ENCODE results near the gene EIF3D. TPM values are rescaled to one million over a fixed set of nuclear protein-coding genes. Genes with fewer than 3 reads are reported as not detected.
A peak's percentile ranks its signal among the peaks of the same experiment; 100 is the strongest.

Gene EIF3D, protein sequence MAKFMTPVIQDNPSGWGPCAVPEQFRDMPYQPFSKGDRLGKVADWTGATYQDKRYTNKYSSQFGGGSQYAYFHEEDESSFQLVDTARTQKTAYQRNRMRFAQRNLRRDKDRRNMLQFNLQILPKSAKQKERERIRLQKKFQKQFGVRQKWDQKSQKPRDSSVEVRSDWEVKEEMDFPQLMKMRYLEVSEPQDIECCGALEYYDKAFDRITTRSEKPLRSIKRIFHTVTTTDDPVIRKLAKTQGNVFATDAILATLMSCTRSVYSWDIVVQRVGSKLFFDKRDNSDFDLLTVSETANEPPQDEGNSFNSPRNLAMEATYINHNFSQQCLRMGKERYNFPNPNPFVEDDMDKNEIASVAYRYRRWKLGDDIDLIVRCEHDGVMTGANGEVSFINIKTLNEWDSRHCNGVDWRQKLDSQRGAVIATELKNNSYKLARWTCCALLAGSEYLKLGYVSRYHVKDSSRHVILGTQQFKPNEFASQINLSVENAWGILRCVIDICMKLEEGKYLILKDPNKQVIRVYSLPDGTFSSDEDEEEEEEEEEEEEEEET
- total RNA-seq: 100 to 1,000 TPM; 307 to 329 TPM

DNA sequence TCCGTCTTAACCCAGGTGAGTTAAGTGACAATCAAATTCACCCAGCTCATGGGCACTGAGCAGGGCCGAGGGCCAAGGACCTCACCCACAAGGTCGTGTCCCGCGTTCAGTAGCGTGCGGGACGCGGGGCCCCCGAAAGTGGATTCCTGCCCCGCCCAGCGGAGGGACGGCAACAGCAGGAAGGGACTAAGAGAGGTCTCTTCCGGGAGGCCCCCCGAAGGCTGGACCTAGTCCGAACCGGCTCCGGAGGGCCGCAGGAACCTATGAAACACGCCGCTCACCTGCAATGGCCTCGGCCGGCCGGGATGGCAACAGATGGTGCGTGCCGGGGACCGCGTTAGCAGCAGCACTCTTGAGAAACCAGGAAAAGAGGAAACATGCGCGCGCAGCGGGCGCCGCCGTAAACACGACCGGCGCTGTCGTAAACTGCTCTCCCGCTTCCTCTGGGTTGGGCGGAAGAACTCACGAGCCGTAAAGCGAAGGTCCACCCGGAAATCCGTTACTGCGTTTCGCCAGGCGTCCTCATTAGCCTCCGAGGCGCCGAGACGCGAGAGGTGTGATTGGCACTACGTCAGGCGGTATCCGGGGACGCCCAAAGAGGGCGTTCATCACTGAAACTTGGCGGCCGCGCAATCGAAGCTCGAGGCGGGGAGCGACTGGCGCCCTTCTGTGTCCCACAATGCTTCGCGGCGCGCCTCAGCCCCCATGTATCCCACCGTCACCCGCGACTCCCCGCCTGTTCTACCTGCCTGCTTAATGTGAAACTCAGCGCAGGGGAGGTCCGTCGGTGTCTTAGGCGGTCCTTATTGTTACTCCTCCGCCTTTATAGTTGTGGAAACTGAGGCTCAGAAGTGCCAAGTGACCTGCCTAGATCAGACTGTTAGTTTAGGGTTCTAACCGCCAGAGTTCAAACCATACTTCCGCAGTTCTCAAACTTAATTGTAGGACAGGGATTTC lies at the start of gene EIF3D:
EIF3D (minus strand) TSS at position 372 of the 957 bp plus-strand sequence. CDS start 3,045 bp downstream, outside the sequence.
- Mint-ChIP-seq H3K4me3 (peak within 1 kb of the TSS; percentile 86), H3K27me3 (no peaks in the 10 kb centered on the region), H3K4me1 (peaks cover 10% of the 10 kb centered on the region), H3K9me3 (no peaks in the 10 kb centered on the region), H3K36me3 (ENCODE audit: low read depth) (peaks cover 52% of the 10 kb centered on the region), H3K27ac (peak within 1 kb of the TSS; percentile 94)
- ATAC-seq (replicated peaks): peak; percentile 97

DNA sequence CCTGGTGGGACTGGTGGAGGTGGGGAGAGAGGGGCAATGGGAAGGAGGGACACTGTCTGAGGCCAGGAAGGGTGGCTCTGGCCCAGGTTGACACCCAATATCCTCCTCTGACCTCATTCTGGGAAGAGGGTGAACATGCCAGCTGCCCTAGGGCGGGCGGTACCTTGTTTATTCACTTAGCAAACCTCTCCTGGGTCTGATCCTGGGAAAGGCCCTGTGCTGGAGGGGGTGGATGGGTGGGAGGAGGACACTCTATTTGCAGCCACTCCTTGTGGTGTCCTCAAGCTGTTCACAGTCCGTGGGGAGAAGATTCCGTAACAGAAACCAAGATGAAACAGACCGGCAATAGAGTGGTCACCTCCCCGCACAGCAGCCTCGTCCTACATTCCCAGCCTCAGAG lies 49.7 kb upstream of the EIF3D start:
- H3K36me3 Mint-ChIP-seq (ENCODE audit: low read depth): no peaks in the 10 kb centered on the region
- H3K9me3 Mint-ChIP-seq: no peaks in the 10 kb centered on the region
- ATAC-seq (replicated peaks): no peak
- no peak overlapping the region for H3K4me3 Mint-ChIP-seq
- H3K27me3 Mint-ChIP-seq: peaks cover 30% of the 10 kb centered on the region
- no peak overlapping the region for H3K27ac Mint-ChIP-seq
- H3K4me1 Mint-ChIP-seq: no peaks in the 10 kb centered on the region

DNA sequence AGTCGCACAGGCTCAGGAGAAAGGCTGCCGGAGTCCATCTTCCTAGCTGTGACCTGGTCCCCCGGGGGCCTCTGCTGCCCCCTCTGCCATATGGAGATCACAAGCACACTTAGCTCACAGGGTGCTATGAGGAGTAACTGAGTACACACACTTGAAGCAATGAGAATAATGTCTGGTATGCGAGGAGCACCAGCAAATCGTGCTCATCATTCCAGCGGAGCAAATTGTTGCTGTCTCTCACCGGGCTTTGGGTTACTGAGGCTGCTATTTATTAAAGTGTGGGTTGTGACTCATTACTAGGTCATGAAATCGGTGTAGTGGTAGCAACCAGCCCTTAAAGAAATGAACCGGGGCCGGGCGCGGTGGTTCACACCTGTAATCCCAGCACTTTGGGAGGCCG lies 48.1 kb upstream of the EIF3D start:
- Mint-ChIP-seq H3K4me1 (no peaks in the 10 kb centered on the region), H3K27me3 (peaks cover 22% of the 10 kb centered on the region), H3K9me3 (no peaks in the 10 kb centered on the region), H3K4me3 (no peak overlapping the region), H3K27ac (no peak overlapping the region), H3K36me3 (ENCODE audit: low read depth) (no peaks in the 10 kb centered on the region)
- ATAC-seq (replicated peaks): no peak

DNA sequence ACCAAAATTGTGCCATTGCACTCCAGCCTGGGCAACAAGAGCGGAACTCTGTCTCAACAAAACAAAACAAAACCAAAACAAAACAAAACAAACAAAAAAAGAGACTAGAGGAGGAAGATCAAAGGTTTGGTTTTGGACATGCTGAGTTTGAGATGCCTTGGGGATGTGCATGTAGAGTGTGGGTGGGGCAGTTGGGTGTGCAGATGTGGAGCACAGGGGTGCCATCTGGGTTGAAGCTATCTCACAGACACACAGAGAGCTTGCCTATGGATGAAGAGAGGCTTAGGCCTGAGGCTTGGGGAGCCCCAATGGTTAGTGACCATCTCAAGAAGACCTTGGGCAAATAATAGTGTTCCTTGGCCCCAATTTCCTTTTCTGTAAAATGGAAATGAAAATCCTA lies 45.8 kb upstream of the EIF3D start:
- Mint-ChIP-seq H3K4me3 (no peak overlapping the region), H3K4me1 (no peaks in the 10 kb centered on the region), H3K27me3 (peaks cover 11% of the 10 kb centered on the region), H3K36me3 (ENCODE audit: low read depth) (no peaks in the 10 kb centered on the region), H3K9me3 (no peaks in the 10 kb centered on the region), H3K27ac (no peak overlapping the region)
- ATAC-seq (replicated peaks): no peak

DNA sequence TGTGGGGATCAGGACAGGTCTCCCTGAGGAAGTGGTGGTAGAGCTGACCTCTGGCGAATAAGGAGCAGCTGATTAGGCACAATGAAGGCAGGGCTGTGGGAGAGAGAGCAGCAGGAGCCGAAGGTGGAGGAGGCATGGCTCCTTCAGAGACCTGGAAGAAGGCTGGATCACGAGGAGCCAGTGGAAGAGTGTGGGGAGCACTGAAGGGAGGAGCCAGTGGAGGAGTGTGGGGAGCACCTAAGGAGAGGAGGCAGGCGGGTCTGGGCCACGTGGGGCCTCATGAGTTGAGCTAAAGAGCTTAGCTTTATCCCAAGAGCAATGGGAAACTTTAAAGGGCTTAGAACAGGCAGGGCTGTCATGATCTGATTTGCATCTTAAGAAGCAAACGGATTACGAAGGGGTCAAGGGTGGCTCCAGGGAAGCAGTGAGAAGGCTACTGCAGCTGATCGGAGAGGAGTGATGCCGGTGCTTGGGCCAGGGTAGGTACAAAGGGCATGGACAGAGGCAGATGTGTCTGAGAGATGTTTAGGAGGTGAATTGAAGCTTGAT lies 44.9 kb upstream of the EIF3D start:
- H3K4me1 Mint-ChIP-seq: peaks cover 2% of the 10 kb centered on the region
- no peaks in the 10 kb centered on the region for H3K9me3 Mint-ChIP-seq
- H3K4me3 Mint-ChIP-seq: no peak overlapping the region
- ATAC-seq (replicated peaks): no peak
- H3K27ac Mint-ChIP-seq: no peak overlapping the region
- H3K27me3 Mint-ChIP-seq: peaks cover 12% of the 10 kb centered on the region
- H3K36me3 Mint-ChIP-seq (ENCODE audit: low read depth): no peaks in the 10 kb centered on the region

DNA sequence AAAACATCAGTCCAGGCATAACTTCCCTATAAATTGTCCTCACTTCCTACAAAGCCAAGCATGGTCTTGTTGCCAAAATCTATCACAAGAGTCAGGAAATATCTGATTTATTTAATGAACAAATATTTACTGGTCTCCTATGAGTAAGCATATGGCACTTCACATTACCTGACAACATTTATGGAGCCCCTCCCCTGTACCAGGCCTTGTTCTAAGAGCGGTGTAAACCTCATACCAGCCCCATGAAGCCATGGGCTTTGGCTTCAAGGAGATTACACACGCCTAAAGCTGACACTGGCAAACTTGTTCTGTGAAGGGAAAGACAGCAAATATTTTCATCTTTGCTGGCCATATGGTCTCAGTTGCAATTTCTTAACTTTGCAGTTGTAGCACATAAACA lies 43.0 kb upstream of the EIF3D start:
- Mint-ChIP-seq H3K4me1 (peaks cover 5% of the 10 kb centered on the region), H3K27ac (no peak overlapping the region), H3K27me3 (peaks cover 18% of the 10 kb centered on the region), H3K4me3 (no peak overlapping the region), H3K9me3 (no peaks in the 10 kb centered on the region), H3K36me3 (ENCODE audit: low read depth) (no peaks in the 10 kb centered on the region)
- no peak for ATAC-seq (replicated peaks)

DNA sequence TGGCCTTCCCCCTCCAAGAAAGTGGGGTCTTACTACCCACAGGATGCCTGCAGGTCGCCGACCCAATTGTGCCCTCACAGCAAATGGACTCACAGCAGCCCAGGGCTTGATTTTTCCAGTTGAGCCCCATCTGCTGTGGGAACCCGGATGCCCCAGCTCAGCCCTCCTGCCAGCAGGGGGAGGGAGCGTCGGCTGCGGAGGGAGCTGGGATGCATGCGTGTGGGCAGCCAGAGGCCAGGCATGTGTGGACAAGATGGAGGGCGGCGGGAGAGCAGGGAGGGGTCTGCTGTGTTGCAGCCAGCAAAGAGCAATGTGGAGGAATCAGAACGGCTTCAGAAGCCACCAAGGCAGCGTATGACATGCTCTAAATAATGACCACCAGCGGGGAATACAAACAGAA lies 41.0 kb upstream of the EIF3D start:
- H3K4me3 Mint-ChIP-seq: no peak overlapping the region
- peaks cover 5% of the 10 kb centered on the region for H3K4me1 Mint-ChIP-seq
- no peaks in the 10 kb centered on the region for H3K9me3 Mint-ChIP-seq
- no peak for ATAC-seq (replicated peaks)
- no peaks in the 10 kb centered on the region for H3K36me3 Mint-ChIP-seq (ENCODE audit: low read depth)
- no peak overlapping the region for H3K27ac Mint-ChIP-seq
- H3K27me3 Mint-ChIP-seq: peaks cover 28% of the 10 kb centered on the region

DNA sequence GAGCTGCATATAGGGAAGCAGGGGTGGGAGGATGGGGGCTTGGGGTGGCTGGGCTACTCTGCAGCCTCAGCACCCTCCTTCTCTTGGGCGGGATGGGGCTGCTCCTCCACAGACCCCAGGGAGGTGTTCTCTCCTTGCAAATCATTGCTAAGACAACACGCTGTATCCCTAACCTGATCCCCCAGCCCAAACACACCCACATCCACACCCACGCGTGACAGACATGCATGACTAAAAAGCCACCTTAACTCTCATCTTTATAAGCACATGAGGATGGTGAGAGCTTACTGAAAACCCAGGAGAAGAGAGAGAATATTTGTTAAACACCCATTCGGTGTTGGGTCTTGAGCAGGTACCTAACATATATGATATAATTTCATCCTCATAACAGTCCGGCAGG lies 39.9 kb upstream of the EIF3D start:
- Mint-ChIP-seq H3K27me3 (peaks cover 29% of the 10 kb centered on the region), H3K27ac (no peak overlapping the region), H3K4me3 (no peak overlapping the region), H3K36me3 (ENCODE audit: low read depth) (no peaks in the 10 kb centered on the region), H3K4me1 (peaks cover 5% of the 10 kb centered on the region), H3K9me3 (no peaks in the 10 kb centered on the region)
- no peak for ATAC-seq (replicated peaks)

DNA sequence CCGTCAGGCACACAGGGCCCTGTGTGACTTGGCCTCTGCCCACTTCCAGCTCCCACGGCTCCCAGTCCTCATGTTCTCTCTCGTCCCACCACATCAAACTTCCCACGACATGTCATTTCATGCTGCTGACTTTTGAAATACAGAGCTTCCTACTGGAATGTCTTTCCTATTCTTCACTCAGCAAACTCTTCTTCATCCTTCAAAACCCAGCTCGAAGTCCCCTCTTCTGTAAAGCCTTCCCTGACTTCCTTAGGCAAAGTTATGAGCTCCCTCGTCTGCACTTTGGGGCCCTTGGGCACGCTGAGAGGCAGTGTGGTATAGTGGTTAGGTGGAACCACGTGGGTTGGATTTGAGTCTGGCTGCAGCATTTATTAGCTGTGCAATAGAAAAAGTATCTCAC lies 37.8 kb upstream of the EIF3D start:
- peaks cover 36% of the 10 kb centered on the region for H3K27me3 Mint-ChIP-seq
- H3K9me3 Mint-ChIP-seq: no peaks in the 10 kb centered on the region
- ATAC-seq (replicated peaks): no peak
- H3K27ac Mint-ChIP-seq: no peak overlapping the region
- H3K4me1 Mint-ChIP-seq: peaks cover 5% of the 10 kb centered on the region
- H3K4me3 Mint-ChIP-seq: no peak overlapping the region
- H3K36me3 Mint-ChIP-seq (ENCODE audit: low read depth): no peaks in the 10 kb centered on the region

DNA sequence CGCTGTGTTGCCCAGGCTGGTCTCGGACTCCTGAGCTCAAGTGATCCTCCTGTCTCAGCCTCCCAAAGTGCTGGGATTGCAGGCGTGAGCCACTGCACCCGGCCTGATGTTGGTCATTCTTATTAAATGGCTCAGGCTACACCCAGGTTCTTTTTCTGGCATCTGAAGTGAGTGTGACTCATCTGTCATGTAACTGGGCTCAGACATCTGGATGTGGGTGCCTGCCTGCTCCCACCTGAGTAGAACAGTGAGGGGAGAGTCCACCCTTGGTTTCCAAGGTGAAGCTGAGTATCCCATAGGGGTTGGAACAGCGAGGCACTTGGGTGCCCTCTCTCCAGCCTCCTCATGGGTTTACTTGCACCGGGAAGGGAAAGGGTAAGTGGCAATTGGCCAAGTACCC lies 36.7 kb upstream of the EIF3D start:
- Mint-ChIP-seq H3K27ac (no peak overlapping the region), H3K27me3 (peaks cover 36% of the 10 kb centered on the region), H3K4me3 (no peak overlapping the region), H3K4me1 (peaks cover 5% of the 10 kb centered on the region), H3K36me3 (ENCODE audit: low read depth) (no peaks in the 10 kb centered on the region), H3K9me3 (no peaks in the 10 kb centered on the region)
- ATAC-seq (replicated peaks): no peak

DNA sequence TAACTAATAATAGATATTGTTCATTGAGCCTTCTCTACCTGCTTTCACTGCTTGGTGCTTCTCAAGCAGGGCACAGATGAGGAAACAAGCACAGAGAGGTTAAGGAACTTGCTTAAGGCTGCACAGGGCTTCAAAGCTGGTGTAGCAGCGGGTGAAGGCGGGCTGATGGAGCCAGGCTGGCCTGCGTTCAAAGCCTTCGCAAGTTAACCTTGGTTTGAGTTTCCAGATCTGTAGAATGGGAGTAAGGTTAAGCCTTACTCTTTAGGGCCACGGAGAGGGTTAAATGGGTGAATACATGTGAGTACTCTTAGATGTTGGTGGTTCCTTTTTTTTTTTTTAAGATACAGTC lies 36.2 kb upstream of the EIF3D start:
- Mint-ChIP-seq H3K9me3 (no peaks in the 10 kb centered on the region), H3K27me3 (peaks cover 36% of the 10 kb centered on the region), H3K4me3 (no peak overlapping the region), H3K4me1 (peaks cover 5% of the 10 kb centered on the region), H3K36me3 (ENCODE audit: low read depth) (no peaks in the 10 kb centered on the region), H3K27ac (no peak overlapping the region)
- no peak for ATAC-seq (replicated peaks)

DNA sequence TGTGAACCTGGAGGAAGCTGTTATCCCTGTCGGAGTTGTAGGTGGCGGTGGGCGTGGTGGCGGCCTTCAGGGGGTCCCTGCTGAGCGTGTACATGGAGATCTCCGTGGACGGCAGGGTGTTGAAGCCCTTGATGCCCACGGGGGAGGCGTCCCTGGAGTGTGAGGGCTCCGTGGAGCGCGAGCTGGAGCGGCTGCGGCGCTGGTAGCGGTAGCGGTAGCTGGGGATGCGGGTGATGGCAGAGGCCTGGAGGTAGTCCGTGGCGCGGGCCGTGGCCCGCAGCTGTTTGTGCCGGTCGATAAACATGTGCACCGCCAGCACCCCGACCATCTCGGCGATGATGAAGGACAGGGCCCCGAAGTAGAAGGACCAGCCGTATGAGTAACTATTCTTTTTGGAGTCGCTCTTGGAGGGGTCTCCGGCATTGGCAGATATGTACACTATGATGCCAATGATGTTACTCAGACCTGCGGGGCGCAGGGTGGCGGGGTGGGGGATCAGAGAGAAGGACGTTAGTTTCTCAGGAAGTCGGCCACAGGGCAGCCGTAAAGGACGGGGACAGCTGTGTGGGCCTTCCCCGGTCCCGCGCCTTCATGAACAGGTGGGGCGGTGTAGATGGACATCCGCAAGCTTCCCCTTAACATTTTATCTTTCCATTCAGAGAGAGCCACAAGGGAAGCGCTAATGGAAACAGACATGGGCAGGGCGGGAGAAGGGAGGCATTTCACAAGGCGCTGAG lies 35.6 kb upstream of the EIF3D start:
- peaks cover 32% of the 10 kb centered on the region for H3K27me3 Mint-ChIP-seq
- no peak overlapping the region for H3K4me3 Mint-ChIP-seq
- H3K27ac Mint-ChIP-seq: no peak overlapping the region
- no peaks in the 10 kb centered on the region for H3K36me3 Mint-ChIP-seq (ENCODE audit: low read depth)
- no peak for ATAC-seq (replicated peaks)
- H3K4me1 Mint-ChIP-seq: peaks cover 5% of the 10 kb centered on the region
- H3K9me3 Mint-ChIP-seq: no peaks in the 10 kb centered on the region

DNA sequence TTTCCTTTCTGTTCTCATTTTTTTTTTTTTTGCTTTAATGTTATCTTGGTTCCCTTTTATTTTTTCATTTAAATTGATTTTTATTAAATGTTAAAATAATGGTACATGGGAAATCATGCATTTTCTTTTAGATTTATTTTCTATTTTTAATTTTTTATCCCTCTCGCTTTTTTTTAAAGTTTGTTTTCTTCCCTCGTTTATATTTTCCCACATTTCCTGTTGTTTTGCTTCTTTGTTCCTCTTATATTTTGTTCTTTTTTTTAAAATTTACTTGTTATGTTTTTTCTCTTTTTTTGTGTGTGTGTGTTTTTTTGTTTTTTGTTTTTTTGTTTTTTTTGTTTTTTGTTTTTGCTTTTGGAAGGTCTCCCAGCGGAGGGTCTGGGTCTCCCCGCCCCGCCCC lies 34.9 kb upstream of the EIF3D start:
- no peaks in the 10 kb centered on the region for H3K9me3 Mint-ChIP-seq
- no peak for ATAC-seq (replicated peaks)
- H3K36me3 Mint-ChIP-seq (ENCODE audit: low read depth): no peaks in the 10 kb centered on the region
- no peak overlapping the region for H3K4me3 Mint-ChIP-seq
- no peak overlapping the region for H3K27ac Mint-ChIP-seq
- H3K27me3 Mint-ChIP-seq: peaks cover 30% of the 10 kb centered on the region
- peaks cover 3% of the 10 kb centered on the region for H3K4me1 Mint-ChIP-seq

DNA sequence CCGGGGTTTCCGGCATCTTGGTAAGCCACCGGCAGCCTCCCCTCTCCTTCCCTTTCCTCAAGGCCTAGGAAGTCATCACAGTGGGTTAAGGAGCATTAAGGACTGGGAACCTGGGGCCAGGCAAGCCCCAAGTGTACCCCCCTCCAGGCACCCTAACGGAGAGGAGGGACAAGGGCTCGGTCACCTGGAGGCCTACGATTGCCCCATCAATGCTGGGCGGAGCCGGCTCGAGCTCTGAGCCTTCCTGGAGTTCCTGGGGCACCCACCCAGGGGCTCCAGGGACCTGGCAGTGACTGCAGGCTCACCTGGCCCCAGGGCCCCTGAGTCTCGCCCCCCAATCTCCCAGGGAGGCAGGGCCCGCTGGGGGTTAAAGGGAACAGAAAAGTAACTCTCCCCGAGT lies 34.5 kb upstream of the EIF3D start:
- H3K4me1 Mint-ChIP-seq: no peaks in the 10 kb centered on the region
- peaks cover 28% of the 10 kb centered on the region for H3K27me3 Mint-ChIP-seq
- H3K9me3 Mint-ChIP-seq: no peaks in the 10 kb centered on the region
- no peak overlapping the region for H3K4me3 Mint-ChIP-seq
- no peak for ATAC-seq (replicated peaks)
- no peaks in the 10 kb centered on the region for H3K36me3 Mint-ChIP-seq (ENCODE audit: low read depth)
- no peak overlapping the region for H3K27ac Mint-ChIP-seq
